Mesenchymal stem cell (in vitro differentiated cells and primary cell): ENCODE results near the gene VPS16.
A peak's percentile ranks its signal among the peaks of the same experiment; 100 is the strongest.

Experiments used
- DNase-seq: peaks from one replicate; pipeline ENCODE4 v3.0.0-alpha.2; 2013
- H2AFZ ChIP-seq: one replicate; pipeline ENCODE4 v1.6.1; 2013; ENCODE audit warnings: low read depth, mild to moderate bottlenecking, control low read depth, inconsistent platforms, low read length, moderate library complexity
- H2AK5ac ChIP-seq: 2 replicates; pipeline ENCODE4 v1.6.1; 2013; ENCODE audit warnings: low read length, moderate library complexity, mild to moderate bottlenecking, inconsistent platforms; ENCODE audit not compliant: severe bottlenecking
- H2BK120ac ChIP-seq: one replicate; pipeline ENCODE4 v1.6.1; 2013; ENCODE audit warnings: low read depth, mild to moderate bottlenecking, inconsistent platforms, low read length, moderate library complexity
- H2BK12ac ChIP-seq, 2 experiments: one replicate each; pipeline ENCODE4 v1.6.1; 2013; ENCODE audit warnings: inconsistent platforms in 2 of 2, low read length in 2 of 2, mild to moderate bottlenecking in 2 of 2, moderate library complexity in 2 of 2, control low read depth in 1 of 2
- H2BK15ac ChIP-seq: one replicate; pipeline ENCODE4 v1.6.1; 2013; ENCODE audit warnings: mild to moderate bottlenecking, low read depth, inconsistent platforms; ENCODE audit not compliant: poor library complexity, severe bottlenecking
- H2BK5ac ChIP-seq: 2 replicates; pipeline ENCODE4 v1.6.1; 2013; ENCODE audit warnings: low read depth, mild to moderate bottlenecking, low read length, control low read depth, inconsistent platforms; ENCODE audit not compliant: poor library complexity, severe bottlenecking
- H3K14ac ChIP-seq, 2 experiments: one replicate each; pipeline ENCODE4 v1.6.1; 2013; ENCODE audit warnings: inconsistent platforms in 2 of 2, low read length in 2 of 2, control low read depth in 1 of 2, mild to moderate bottlenecking in 1 of 2, moderate library complexity in 1 of 2
- H3K18ac ChIP-seq, 2 experiments: one replicate each; pipeline ENCODE4 v1.6.1; 2013; ENCODE audit warnings: inconsistent platforms in 2 of 2, low read length in 2 of 2, control low read depth in 1 of 2, low read depth in 1 of 2, mild to moderate bottlenecking in 1 of 2
- H3K23ac ChIP-seq, 2 experiments: one replicate each; pipeline ENCODE4 v1.6.1; 2013; ENCODE audit warnings: inconsistent platforms in 2 of 2, low read length in 2 of 2, mild to moderate bottlenecking in 2 of 2, moderate library complexity in 2 of 2, control low read depth in 1 of 2
- H3K27ac ChIP-seq: 2 replicates; pipeline ENCODE4 v1.5.1; 2013; ENCODE audit warnings: mild to moderate bottlenecking, moderate library complexity, low read length, control low read depth, inconsistent platforms; ENCODE audit not compliant: poor library complexity, severe bottlenecking
- H3K27me3 ChIP-seq, 2 experiments: 2 replicates each; pipeline versions ENCODE4 v1.6.1 to v1.7.0; 2013; ENCODE audit warnings: low read length in 2 of 2, mild to moderate bottlenecking in 2 of 2, moderate library complexity in 2 of 2, control low read depth in 1 of 2, inconsistent platforms in 1 of 2; ENCODE audit not compliant: control insufficient read depth in 1 of 2, insufficient read depth in 1 of 2
- H3K36me3 ChIP-seq, 2 experiments: 2 replicates each; pipeline versions ENCODE4 v1.6.1 to v1.7.0; 2013; ENCODE audit warnings: low read length in 2 of 2, control low read depth in 1 of 2, inconsistent platforms in 1 of 2, low read depth in 1 of 2, mild to moderate bottlenecking in 1 of 2; ENCODE audit not compliant: insufficient read depth in 2 of 2, control insufficient read depth in 1 of 2
- H3K4ac ChIP-seq, 2 experiments: one replicate each; pipeline ENCODE4 v1.6.1; 2013; ENCODE audit warnings: inconsistent platforms in 2 of 2, low read length in 2 of 2, mild to moderate bottlenecking in 2 of 2, moderate library complexity in 2 of 2, control low read depth in 1 of 2, low read depth in 1 of 2
- H3K4me1 ChIP-seq: 2 replicates; pipeline ENCODE4 v1.6.1; 2013; ENCODE audit warnings: low read depth, low read length, control low read depth; ENCODE audit not compliant: control insufficient read depth, insufficient read depth
- H3K4me2 ChIP-seq: 2 replicates; pipeline ENCODE4 v1.6.1; 2013; ENCODE audit warnings: low read length, mild to moderate bottlenecking, inconsistent platforms; ENCODE audit not compliant: poor library complexity, severe bottlenecking
- H3K4me3 ChIP-seq, 2 experiments: 2 replicates each; pipeline versions ENCODE4 v1.5.1 to v1.7.0; 2013; ENCODE audit warnings: low read length in 2 of 2, mild to moderate bottlenecking in 2 of 2, control low read depth in 1 of 2, low read depth in 1 of 2; ENCODE audit not compliant: insufficient read depth in 1 of 2
- H3K79me1 ChIP-seq: replicated peaks from 2 replicates; pipeline ENCODE4 v1.6.1; 2013; ENCODE audit warnings: mild to moderate bottlenecking, control low read depth, low read length, inconsistent platforms; ENCODE audit not compliant: poor library complexity, severe bottlenecking
- H3K9ac ChIP-seq: 2 replicates; pipeline ENCODE4 v1.7.0; 2013; ENCODE audit warnings: mild to moderate bottlenecking, low read length, moderate library complexity
- H3K9me3 ChIP-seq: 2 replicates; pipeline ENCODE4 v1.7.0; 2013; ENCODE audit warnings: mild to moderate bottlenecking, low read length; ENCODE audit not compliant: control insufficient read depth
- H4K8ac ChIP-seq: one replicate; pipeline ENCODE4 v1.6.1; 2013; ENCODE audit warnings: inconsistent platforms, mild to moderate bottlenecking, low read length, moderate library complexity
- H4K91ac ChIP-seq: one replicate; pipeline ENCODE4 v1.6.1; 2013; ENCODE audit warnings: mild to moderate bottlenecking, low read length, inconsistent platforms
- WGBS: methylation state at CpG from one replicate; pipeline ENCODE4 v1.1.7; 2013; ENCODE audit warnings: mixed read lengths; 5-methylcytosine and 5-hydroxymethylcytosine counted together

The VPS16 gene

GRCh38 chr20:2822073-2822472 lies 18.5 kb upstream of the VPS16 start:
- no peak overlapping the region for H2BK12ac ChIP-seq
- no peak overlapping the region for H2BK120ac ChIP-seq
- H2AFZ ChIP-seq: no peak overlapping the region
- no peak overlapping the region for H3K14ac ChIP-seq
- H3K23ac ChIP-seq: no peak overlapping the region
- no peak overlapping the region for H2AK5ac ChIP-seq
- H2BK15ac ChIP-seq: no peak overlapping the region
- no peak overlapping the region for H3K18ac ChIP-seq
- no peak overlapping the region for H3K4me2 ChIP-seq
- 61% methylated on average over 2 of the region's 5 CpGs for WGBS
- H3K27me3 ChIP-seq: peaks cover 0 to 19% of the 10 kb centered on the region in 2 experiments
- H3K9me3 ChIP-seq: no peaks in the 10 kb centered on the region
- H3K27ac ChIP-seq: no peak overlapping the region
- peak overlapping the region in 1 of 2 experiments; percentile 63 for H3K4me3 ChIP-seq
- no peak overlapping the region for H3K9ac ChIP-seq
- no peak overlapping the region for H3K4ac ChIP-seq
- DNase-seq: no peak
- no peak overlapping the region for H2BK5ac ChIP-seq
- H4K91ac ChIP-seq: no peak overlapping the region
- no peaks in the 10 kb centered on the region for H3K79me1 ChIP-seq
- peaks cover 16% of the 10 kb centered on the region for H3K4me1 ChIP-seq
- H3K36me3 ChIP-seq: no peaks in the 10 kb centered on the region
- no peak overlapping the region for H4K8ac ChIP-seq

- no peak overlapping the region for H3K9ac ChIP-seq
- WGBS: no CpG with 5 or more reads among the region's 2 CpGs
- H3K14ac ChIP-seq: no peak overlapping the region
- peaks cover 0 to 21% of the 10 kb centered on the region in 2 experiments for H3K27me3 ChIP-seq
- no peak overlapping the region for H3K4ac ChIP-seq
- H2BK5ac ChIP-seq: no peak overlapping the region
- no peak overlapping the region for H3K18ac ChIP-seq
- H2AK5ac ChIP-seq: no peak overlapping the region
- no peak overlapping the region for H2BK120ac ChIP-seq
- no peak overlapping the region for H4K91ac ChIP-seq
- no peak overlapping the region for H3K27ac ChIP-seq
- peaks cover 7% of the 10 kb centered on the region for H3K4me1 ChIP-seq
- H3K36me3 ChIP-seq: no peaks in the 10 kb centered on the region
- H2AFZ ChIP-seq: no peak overlapping the region
- no peak overlapping the region for H3K23ac ChIP-seq
- H4K8ac ChIP-seq: no peak overlapping the region
- peak overlapping the region in 1 of 2 experiments; percentile 43 for H3K4me3 ChIP-seq
- no peak overlapping the region for H2BK12ac ChIP-seq
- H3K9me3 ChIP-seq: no peaks in the 10 kb centered on the region
- H3K4me2 ChIP-seq: no peak overlapping the region
- no peak for DNase-seq
- no peak overlapping the region for H2BK15ac ChIP-seq
- H3K79me1 ChIP-seq: no peaks in the 10 kb centered on the region
Measured at GRCh38 chr20:2825761-2826160, 14.8 kb upstream of the VPS16 start.

DNA sequence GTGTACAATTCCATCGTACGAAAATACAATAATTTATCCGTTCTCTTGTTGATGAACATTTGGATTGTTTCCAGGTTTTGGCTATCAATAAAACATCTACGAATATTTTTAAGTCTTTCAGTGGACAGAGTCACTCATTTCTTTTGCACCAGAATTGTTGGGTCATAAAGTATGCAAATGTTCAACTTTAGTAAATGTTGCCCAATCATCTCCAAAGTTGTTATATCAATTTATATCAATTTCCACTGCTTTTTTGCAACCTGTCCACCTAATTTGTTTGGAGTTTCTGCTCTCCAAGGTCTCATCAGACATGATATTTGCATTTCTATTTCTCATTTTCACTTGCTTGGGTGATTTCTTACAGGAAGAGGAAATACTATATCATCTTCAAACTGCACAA lies 13.9 kb upstream of the VPS16 start:
- Histone ChIP-seq H3K79me1 (no peaks in the 10 kb centered on the region), H3K18ac (no peak overlapping the region), H2BK12ac (no peak overlapping the region), H3K36me3 (no peaks in the 10 kb centered on the region), H3K4me2 (no peak overlapping the region), H3K23ac (no peak overlapping the region), H3K4me1 (no peaks in the 10 kb centered on the region), H3K14ac (no peak overlapping the region), H3K27me3 (peaks cover 0 to 12% of the 10 kb centered on the region in 2 experiments), H3K4me3 (no peak overlapping the region), H3K9ac (no peak overlapping the region), H3K9me3 (no peaks in the 10 kb centered on the region), H2BK120ac (no peak overlapping the region), H4K8ac (no peak overlapping the region), H3K4ac (no peak overlapping the region), H2BK5ac (no peak overlapping the region), H2AFZ (no peak overlapping the region), H2AK5ac (no peak overlapping the region), H4K91ac (no peak overlapping the region), H3K27ac (no peak overlapping the region), H2BK15ac (no peak overlapping the region)
- WGBS: 90% methylated on average over 4 of the region's 4 CpGs
- DNase-seq: no peak

DNA sequence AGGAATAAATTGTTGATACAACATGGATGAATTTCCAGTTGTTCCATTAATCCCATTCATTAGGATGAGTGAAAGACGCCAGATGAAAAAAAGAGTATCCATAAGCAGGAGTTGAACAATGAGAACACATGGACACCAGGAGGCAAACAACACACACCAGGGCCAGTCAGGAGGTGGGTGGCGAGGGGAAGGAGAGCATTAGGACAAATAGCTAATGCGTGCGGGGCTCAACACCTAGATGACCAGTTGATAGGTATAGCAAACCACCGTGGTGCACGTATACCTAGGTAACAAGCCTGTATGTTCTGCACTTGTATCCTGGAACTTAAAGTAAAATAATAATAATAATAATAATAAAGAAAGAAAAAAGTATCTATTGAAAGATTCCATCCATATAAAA lies 11.2 kb upstream of the VPS16 start:
- H3K27ac ChIP-seq: no peak overlapping the region
- no peak overlapping the region for H2AK5ac ChIP-seq
- H2BK15ac ChIP-seq: no peak overlapping the region
- peaks cover 0 to 10% of the 10 kb centered on the region in 2 experiments for H3K27me3 ChIP-seq
- WGBS: 80% methylated on average over 4 of the region's 6 CpGs
- no peak overlapping the region for H3K4ac ChIP-seq
- H2AFZ ChIP-seq: no peak overlapping the region
- H3K4me2 ChIP-seq: no peak overlapping the region
- H2BK120ac ChIP-seq: no peak overlapping the region
- H4K91ac ChIP-seq: no peak overlapping the region
- H2BK5ac ChIP-seq: no peak overlapping the region
- H3K36me3 ChIP-seq: peaks cover 2 to 4% of the 10 kb centered on the region in 2 experiments
- no peak overlapping the region for H3K4me3 ChIP-seq
- no peak overlapping the region for H3K18ac ChIP-seq
- no peak overlapping the region for H4K8ac ChIP-seq
- no peaks in the 10 kb centered on the region for H3K4me1 ChIP-seq
- H2BK12ac ChIP-seq: no peak overlapping the region
- H3K79me1 ChIP-seq: no peaks in the 10 kb centered on the region
- H3K23ac ChIP-seq: no peak overlapping the region
- H3K14ac ChIP-seq: no peak overlapping the region
- H3K9me3 ChIP-seq: no peaks in the 10 kb centered on the region
- no peak overlapping the region for H3K9ac ChIP-seq
- no peak for DNase-seq
